GM20431 (cell line): ENCODE data around the gene VCX3A.
"Not testable (repeated sequence)": the region's sequence is repeated elsewhere in the genome, so short reads cannot be mapped to it uniquely, and the experiment has no call there.

Experiments
- in situ Hi-C: fragments of 300-500 bp; cut with MseI, MboI; formaldehyde crosslinking; loops from one replicate; pipeline ENCODE4 v1.15.0; 2020; ENCODE audit warnings: low sequenced_read_pairs; ENCODE audit not compliant: unreplicated experiment

VCX3A gene

DNA sequence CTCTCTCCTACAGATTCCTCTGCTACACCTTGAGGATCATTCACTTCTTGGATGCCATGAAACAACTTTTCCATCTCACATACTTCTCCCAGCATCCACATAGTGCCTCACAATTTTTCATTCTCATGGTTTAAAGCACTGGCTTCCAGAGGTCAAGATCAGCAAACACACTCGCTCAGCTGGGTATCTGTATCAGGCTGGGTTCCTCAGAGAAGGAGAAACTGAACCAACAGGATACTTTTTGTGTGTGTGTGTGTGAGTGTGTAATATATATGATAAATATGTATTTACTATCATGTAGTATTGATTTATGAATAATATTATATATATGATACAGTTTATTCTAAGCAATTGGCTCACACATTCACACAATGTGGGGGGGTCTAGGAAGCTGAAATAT, at the start of gene VCX3A:
Gene VCX3A, minus strand, starts transcription at position 101 of the 400 bp plus-strand sequence. CDS start 621 bp downstream, outside the sequence.
- in situ Hi-C loops, result not testable (repeated sequence)

DNA sequence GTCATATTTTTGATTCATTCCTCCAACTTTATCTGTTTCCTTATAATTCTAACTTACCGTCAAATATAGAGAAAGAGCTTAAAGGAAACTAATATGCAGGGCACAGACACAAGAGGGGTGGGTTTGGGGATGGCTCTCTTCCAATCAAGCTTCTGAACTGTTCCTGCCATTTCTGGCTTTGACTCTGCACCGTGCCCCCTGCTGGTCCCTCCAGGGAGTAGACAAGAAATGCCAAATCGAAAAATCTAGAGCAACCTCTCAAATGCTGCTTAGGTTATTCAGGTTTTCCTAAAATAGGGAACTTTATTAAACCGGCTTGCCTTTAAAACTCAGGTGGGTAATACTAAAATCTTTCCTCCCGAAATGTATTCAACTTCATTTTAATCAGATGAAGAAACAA, 39.8 kb upstream of the VCX3A start:
- in situ Hi-C loops, result no loop called here

DNA sequence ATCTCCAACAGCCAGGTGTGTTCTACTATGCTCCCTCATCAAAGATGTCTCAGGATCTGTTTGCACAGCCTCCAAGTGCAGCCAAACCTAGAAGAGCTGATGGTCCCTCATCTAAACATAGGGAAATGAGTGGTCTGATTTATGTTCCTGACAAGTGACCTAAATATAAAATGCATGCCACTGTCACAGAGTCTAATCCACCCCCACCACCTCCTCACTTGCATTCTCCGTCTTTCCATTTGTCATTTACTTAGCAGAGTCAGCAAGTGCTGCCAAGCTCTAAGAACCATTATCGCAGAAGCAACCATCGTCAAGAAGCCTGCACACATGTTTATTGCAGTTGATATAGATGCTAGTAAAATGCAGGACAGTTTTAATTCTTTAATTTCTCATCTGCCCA, 33.1 kb upstream of the VCX3A start:
- in situ Hi-C loops, result no loop called here

DNA sequence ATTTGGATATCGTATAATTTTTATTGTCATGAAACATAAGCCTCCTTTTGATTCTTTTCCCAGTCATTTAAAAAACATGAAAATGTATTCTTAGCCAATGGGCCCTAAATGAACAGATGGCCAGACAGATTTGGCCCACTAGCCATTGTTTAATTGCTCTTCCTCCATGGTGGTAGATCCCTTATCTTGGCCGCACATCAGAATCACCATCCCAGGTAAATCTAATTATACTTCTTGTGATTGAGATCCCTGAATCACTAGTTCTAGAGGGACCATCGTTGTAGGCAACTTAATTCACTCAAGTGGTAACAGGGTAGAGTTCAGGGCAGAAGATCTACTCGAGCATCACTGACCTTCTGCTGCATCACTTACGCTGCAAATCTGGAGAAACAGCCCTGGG, 24.1 kb upstream of the VCX3A start:
- in situ Hi-C loops, result no loop called here

DNA sequence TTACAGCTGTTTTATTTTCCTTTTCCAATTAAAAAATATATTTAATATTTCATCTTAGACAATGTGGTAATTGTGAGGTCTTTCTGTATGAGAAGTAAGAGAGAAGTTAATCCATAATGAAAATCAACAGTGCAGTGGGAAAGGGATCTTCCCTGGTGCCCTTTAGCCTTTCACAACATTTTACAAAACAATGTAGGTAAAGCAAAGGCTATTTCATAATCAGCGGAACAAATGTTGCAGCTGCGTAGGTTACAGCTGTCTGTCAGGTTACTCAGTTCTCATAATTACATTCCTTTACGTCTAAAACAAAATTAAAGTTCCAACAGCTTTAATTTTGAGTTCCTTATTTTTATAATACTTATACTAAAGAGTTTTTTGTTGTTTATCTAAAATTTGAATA, 22.8 kb upstream of the VCX3A start:
- in situ Hi-C loops, result no loop called here

DNA sequence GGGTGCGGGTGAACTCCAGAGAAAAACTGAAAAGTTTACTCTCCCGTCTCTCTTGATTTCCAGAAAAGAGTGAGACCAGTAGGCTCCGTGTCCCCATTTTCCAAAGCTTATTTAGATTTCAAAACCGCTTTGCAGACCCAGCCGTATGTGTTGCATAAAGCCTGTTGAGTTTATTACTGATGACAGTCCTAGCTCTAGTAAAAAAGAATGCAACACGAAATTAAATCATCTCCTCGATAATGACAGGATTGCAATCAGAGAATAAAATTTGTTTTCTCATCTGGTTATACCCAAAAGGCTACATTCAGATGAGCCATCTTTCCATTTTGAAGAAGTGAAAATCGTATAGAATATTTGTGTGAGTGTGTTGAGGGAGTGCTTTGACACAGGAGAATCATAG, 16.1 kb upstream of the VCX3A start:
- in situ Hi-C loops, result no loop called here

DNA sequence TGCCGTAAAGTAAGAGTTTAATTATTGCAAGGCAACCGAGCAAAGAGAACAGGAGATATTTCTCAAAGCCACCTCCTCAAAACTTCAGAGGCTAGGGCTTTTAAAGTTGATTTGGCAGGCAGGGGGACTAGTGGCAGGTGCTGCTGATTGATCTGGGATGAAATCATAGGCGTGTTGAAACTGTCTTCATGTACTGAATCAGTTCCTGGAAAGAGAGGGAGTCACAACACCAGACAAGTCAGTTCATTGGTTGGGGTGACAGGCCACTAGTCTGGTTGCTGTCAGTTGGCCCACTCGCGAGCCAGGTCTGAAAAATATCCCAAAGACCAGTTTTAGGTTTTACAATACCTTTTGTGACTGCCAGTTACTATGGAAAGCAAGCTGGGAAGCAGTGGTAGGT, 10.8 kb upstream of the VCX3A start:
- in situ Hi-C loops, result no loop called here

DNA sequence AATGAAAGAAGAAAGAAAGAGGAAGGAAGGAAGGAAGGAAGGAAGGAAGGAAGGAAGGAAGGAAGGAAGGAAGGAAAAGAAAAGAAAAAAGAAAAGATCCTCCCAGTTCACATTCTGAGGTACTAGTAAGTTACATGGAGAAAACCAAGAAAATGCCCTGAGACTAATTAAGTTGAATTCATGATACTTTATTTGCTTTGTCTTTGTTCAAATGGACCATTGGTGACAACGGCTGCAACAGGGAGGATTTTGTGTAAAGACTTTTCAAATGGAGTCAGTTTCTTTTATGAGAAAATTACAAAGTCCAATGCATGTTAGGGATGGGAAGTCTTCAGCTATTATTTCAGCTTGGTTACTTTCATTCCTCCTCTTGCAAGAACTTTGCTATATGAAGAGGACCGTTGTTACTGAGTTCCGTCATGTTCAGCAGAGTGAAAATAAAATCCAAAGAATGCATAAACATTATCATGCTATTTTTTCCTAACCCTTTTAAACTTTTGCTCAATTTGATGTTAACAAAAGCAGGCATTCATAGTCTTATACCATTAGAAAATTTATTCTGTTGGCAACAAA, 8.3 kb downstream of the VCX3A start:
- in situ Hi-C loops, result no loop called here

DNA sequence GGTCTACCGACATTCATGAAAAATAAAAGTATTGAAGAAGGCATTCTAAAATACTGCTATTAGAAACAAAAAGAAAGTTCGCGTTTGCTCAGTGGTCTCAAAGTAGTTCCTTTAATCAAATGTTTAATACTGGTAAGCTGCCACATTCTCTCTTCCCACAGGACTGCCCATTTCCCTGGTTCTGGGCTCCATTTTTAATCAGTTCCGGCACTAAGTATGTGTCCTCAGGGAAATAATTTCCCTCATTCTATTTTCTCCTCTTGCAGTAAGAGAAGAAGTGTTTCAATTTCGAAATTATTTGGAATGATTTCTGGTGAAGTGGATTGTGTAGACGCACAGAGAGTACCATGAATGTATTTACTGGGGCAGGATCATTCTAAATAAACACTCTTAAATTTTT, 17.5 kb downstream of the VCX3A start:
- in situ Hi-C loops, result no loop called here

DNA sequence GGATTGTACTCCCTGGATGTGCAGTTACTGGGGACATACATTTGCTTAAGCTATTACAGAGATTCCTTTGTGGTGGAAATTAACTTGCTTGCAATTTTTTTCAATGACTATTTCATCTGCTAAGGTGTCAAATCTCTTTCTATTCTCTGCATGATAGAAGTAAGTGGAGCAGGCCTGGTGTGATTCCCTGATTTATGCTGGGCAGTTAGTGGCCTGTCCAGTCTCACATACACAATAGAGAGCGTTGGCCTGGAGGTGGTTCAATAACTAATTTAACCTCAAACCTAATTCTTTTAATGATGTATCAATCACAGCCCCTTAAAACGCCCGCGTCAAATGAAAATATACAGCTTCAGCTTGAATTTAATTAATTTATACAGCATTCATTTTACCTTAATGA, 28.5 kb downstream of the VCX3A start:
- in situ Hi-C loops, result no loop called here

DNA sequence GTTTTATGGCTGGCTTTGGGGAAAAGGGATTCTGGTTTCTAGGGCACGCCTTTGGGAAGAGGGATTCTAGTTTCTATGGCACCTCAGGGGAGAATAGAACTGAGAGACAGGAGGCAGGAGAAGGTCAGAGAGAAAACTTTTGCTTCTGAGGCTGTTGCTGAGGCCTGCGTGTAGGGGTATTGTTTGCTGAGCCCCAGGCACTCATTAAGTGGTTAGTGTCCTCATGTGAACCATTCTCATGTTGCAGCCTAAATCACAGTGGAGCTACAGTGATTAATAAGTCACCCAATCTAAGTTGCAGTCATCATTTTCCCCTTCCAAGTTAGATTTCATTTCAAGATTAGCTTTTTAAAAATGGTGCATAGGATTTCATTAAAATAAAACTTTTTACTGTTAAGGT, 29.0 kb downstream of the VCX3A start:
- in situ Hi-C loops, result no loop called here

DNA sequence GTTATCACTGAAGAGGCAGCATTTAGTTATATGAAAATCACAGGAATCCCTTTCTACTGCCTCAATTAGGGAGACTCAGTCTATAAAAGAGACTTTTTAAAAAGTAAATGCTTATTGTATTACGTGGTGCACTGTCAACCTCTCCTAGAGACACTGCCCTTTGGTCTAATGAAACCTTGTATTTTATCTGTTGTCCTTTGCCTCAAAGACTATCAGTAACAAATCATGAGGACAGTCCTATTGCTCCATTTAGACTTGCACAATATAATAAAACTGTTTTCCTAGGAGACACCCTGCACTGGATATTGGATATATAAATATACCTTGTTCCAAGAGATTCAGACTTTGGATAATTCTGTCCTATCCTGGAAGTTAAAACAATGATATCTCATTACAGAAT, 34.2 kb downstream of the VCX3A start:
- in situ Hi-C loops, result no loop called here

DNA sequence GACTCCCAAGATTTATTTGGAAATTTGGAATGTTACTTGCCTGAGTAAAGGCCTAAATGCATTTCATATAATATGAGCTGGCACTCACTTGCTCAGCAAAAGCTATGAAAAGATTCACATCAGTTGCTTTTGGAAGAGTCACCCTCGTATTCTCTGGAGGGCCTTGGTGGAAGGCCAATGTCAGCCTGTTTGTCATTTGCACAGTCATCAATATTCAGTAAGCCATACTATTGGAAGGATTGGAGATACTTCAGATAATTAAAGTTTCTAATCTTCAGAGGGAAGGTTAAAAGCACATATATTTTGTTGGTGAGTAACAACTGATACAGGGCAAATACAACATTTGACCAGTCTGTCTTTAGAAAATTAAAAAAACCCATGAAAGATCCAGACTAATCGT, 36.6 kb downstream of the VCX3A start:
- in situ Hi-C loops, result no loop called here
